Measurements from ENCODE around the gene RPS6KA3. TPM values are rescaled to one million over a fixed set of nuclear protein-coding genes. Genes with fewer than 3 reads are reported as not detected.

Gene RPS6KA3
- total and polyA plus RNA-seq, 11 donors: 6.6 to 52.3 (median 35.7) TPM

DNA sequence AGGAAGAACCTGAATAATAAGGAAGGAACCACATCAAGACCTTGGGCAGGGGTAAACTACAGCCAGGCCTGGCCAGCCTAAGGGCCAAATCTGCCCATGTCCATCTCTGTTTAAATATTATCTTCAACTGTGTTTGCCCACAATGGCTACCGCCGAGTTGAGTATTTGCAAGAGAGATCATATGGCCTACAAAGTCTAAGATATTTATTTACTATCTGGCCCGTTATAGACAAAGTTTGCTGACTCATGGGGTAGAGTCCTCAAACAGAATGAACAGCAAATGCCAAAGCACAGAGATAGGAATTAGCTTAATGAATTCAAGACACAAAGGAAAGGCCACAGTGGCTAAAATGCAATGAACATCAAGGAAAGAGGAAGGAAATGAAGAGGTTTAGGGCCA is 44.8 kb downstream of the RPS6KA3 start:
- H3K36me3 ChIP-seq: no peaks in the 10 kb centered on the region
- no peak overlapping the region for H3K27ac ChIP-seq
- H3K9me3 ChIP-seq: no peaks in the 10 kb centered on the region
- TF ChIP-seq POLR2A (IDR thresholded peaks at IDR 0.05): no peak
- TF ChIP-seq, protein P1, sequence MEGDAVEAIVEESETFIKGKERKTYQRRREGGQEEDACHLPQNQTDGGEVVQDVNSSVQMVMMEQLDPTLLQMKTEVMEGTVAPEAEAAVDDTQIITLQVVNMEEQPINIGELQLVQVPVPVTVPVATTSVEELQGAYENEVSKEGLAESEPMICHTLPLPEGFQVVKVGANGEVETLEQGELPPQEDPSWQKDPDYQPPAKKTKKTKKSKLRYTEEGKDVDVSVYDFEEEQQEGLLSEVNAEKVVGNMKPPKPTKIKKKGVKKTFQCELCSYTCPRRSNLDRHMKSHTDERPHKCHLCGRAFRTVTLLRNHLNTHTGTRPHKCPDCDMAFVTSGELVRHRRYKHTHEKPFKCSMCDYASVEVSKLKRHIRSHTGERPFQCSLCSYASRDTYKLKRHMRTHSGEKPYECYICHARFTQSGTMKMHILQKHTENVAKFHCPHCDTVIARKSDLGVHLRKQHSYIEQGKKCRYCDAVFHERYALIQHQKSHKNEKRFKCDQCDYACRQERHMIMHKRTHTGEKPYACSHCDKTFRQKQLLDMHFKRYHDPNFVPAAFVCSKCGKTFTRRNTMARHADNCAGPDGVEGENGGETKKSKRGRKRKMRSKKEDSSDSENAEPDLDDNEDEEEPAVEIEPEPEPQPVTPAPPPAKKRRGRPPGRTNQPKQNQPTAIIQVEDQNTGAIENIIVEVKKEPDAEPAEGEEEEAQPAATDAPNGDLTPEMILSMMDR (IDR thresholded peaks at IDR 0.05): no peak
- intact Hi-C loops (cut with DNase I): no loop called here
- DNase-seq (no peak), ATAC-seq (no peak)
- H3K27me3 ChIP-seq: no peaks in the 10 kb centered on the region
- 54 to 80% (median 65%) methylated on average over 3 of the region's 3 CpGs for WGBS, 4 donors
- H3K4me1 ChIP-seq: peaks cover 0 to 35% (median 15%) of the 10 kb centered on the region in 12 donors
- no peak overlapping the region for H3K4me3 ChIP-seq

DNA sequence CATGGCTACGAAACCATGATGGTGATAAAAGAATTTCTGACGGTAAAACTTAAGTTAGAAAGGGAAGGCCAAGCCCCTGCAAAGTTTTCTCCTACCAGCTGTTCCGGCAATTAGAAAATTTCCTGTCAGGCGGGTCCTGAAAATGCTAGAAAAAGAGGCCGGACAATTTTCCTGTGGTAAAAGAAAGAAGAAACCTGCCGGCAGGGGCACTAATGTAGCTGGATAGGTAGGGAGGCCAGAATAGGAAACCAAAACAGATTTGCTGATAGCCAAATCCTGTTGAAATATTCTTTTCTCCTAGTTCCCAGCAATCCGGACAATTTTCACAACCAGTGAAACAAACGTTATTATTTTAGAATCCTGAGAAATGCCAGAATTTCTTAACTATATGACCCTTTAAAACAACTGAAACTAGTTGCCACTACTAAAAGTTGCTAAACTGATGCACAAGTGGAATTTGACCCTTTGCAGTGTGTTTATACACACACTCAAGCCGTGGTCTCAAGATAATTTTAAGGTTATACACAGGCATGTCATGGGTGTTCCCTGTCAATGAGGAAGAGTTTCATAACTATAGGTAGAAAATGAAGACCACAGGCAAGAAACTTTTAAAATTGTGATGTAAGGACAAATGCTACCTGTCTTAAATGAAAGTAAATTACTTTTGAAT is 47.7 kb downstream of the RPS6KA3 start:
- H3K4me3 ChIP-seq: peak overlapping the region in 11 of 12 donors; percentile 22 to 60 (median 43)
- 33 to 48% (median 39%) methylated on average over 9 of the region's 9 CpGs for WGBS, 4 donors
- H3K27ac ChIP-seq: peak overlapping the region; percentile 20 to 76 (median 58)

DNA sequence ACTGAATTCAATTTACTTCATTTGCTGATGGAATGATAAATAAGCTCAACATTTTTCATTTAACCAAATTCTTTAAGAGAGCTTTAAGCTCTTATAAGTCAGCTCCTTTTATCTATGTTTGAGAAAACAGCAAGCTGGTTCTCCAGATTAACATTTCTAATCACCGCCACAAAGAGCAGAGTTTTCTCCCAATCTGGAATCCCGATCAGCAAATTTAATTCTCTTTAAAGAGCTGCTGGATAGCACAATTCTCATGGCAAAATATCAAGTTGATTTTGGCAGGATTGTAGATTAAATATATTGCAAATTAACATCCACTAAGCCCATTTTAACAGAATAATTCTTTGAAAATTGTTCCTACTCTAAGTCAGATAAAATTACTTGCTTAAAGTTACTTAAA is 48.8 kb downstream of the RPS6KA3 start:
- Histone ChIP-seq H3K4me3 (peak overlapping the region; percentile 12 to 60 (median 42)), H3K9me3 (no peaks in the 10 kb centered on the region), H3K4me1 (peaks cover 0 to 36% (median 8%) of the 10 kb centered on the region in 12 donors), H3K27ac (peak overlapping the region; percentile 29 to 76 (median 56)), H3K27me3 (peaks cover 0 to 6% (median 0%) of the 10 kb centered on the region in 9 donors), H3K36me3 (no peaks in the 10 kb centered on the region)
- ATAC-seq (no peak), DNase-seq (no peak)
- no peak for TF ChIP-seq POLR2A (IDR thresholded peaks at IDR 0.05)
- TF ChIP-seq, protein P1 (IDR thresholded peaks at IDR 0.05): no peak
- 38 to 58% (median 49%) methylated on average over 2 of the region's 2 CpGs for WGBS, 4 donors
- intact Hi-C loops (cut with DNase I): loop anchor here in 4 of 10 donors (5.0 to 10.0 kb wide), 3 partner anchors 44 to 49 kb away; partner anchors contain the start of gene RPS6KA3 (in 3 of the 4)

More for the DNA sequence above, 47.7 kb downstream of the RPS6KA3 start:
- no peaks in the 10 kb centered on the region for H3K9me3 ChIP-seq
- intact Hi-C loops (cut with DNase I): loop anchor here in 4 of 10 donors (5.0 to 10.0 kb wide), 3 partner anchors 43 to 48 kb away; partner anchors contain the start of gene RPS6KA3 (in 3 of the 4)
- ATAC-seq: peak in 2 of 4 donors; percentile 39 to 60
- H3K4me1 ChIP-seq: peaks cover 0 to 34% (median 8%) of the 10 kb centered on the region in 12 donors
- DNase-seq: peak in 2 of 5 donors; percentile 33 to 44
- H3K36me3 ChIP-seq: no peaks in the 10 kb centered on the region
- no peak for TF ChIP-seq POLR2A (IDR thresholded peaks at IDR 0.05)
- TF ChIP-seq, protein P1 (IDR thresholded peaks at IDR 0.05): peak in 8 of 12 donors; percentile 9 to 36 (median 26)
- H3K27me3 ChIP-seq: peaks cover 0 to 6% (median 0%) of the 10 kb centered on the region in 9 donors

DNA sequence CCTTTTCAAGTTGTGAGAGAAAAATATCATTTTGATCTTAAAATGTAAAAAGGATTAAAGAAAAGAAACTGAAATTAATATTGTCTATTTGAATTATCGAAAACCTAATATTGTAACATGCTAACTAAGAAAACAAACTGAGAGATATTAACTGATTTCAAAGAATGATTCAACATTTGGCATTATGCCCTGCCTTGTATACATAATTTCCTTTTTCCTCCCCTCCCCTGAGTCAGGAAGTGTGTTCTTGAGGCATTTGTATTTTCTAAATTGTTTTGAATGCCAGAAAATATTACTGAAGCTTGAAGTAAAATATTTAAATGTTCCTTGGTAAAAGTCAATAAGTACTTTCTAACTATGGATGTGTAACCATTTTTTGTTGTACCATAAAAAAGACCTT is 49.4 kb downstream of the RPS6KA3 start:
- TF ChIP-seq POLR2A (IDR thresholded peaks at IDR 0.05): no peak
- TF ChIP-seq, protein P1 (IDR thresholded peaks at IDR 0.05): no peak
- Histone ChIP-seq H3K9me3 (no peaks in the 10 kb centered on the region), H3K4me1 (peaks cover 0 to 36% (median 8%) of the 10 kb centered on the region in 12 donors), H3K27me3 (peaks cover 0 to 6% (median 0%) of the 10 kb centered on the region in 9 donors), H3K36me3 (no peaks in the 10 kb centered on the region), H3K4me3 (peak overlapping the region in 9 of 12 donors; percentile 30 to 60 (median 44)), H3K27ac (peak overlapping the region in 9 of 12 donors; percentile 39 to 76 (median 68))
- 38 to 40% (median 40%) methylated on average over 1 of the region's 1 CpG for WGBS, 4 donors
- intact Hi-C loops (cut with DNase I): loop anchor here in 4 of 10 donors (5.0 to 10.0 kb wide), 3 partner anchors 45 to 50 kb away; partner anchors contain the start of gene RPS6KA3 (in 3 of the 4)
- ATAC-seq (peak in 2 of 4 donors; percentile 32 to 41), DNase-seq (no peak)
